Measurements from ENCODE around the gene SLC9A9.

Gene SLC9A9

GRCh38 chr3:143627336-143627735 lies 220.9 kb downstream of the SLC9A9 start:
- Histone ChIP-seq H3K79me2 (ENCODE audit: control insufficient read depth, insufficient read depth, low read length) (no peaks in the 10 kb centered on the region), H3K4me3 (ENCODE audit: low read length) (no peak overlapping the region), H3K36me3 (ENCODE audit: control insufficient read depth, insufficient read depth, low read length) (no peaks in the 10 kb centered on the region), H3K79me1 (ENCODE audit: low read length) (no peaks in the 10 kb centered on the region), H2BK5ac (ENCODE audit: low read length) (no peak overlapping the region), H3K9ac (ENCODE audit: low read length) (no peak overlapping the region), H2BK15ac (replicated peaks; ENCODE audit: low read depth) (no peak overlapping the region), H4K8ac (ENCODE audit: low read depth, low read length) (no peak overlapping the region), H4K5ac (ENCODE audit: low read length) (no peak overlapping the region), H3K27ac (ENCODE audit: low read depth, low read length) (no peak overlapping the region), H3K18ac (ENCODE audit: low read length) (no peak overlapping the region), H3K4ac (ENCODE audit: low read depth, low read length) (no peak overlapping the region), H3K4me1 (ENCODE audit: control insufficient read depth, low read depth, low read length) (no peaks in the 10 kb centered on the region), H3K56ac (ENCODE audit: low read length) (no peak overlapping the region), H2BK120ac (ENCODE audit: low read depth, low read length) (no peak overlapping the region), H3K23ac (ENCODE audit: low read length) (no peak overlapping the region), H3K27me3 (ENCODE audit: insufficient read depth, low read length, poor library complexity) (no peaks in the 10 kb centered on the region), H2AK5ac (ENCODE audit: low read length) (no peak overlapping the region), H3K4me2 (ENCODE audit: low read length) (no peak overlapping the region)
- WGBS (ENCODE audit: extremely low coverage, insufficient coverage, low lambda C conversion rate) = no CpG with 5 or more reads among the region's 5 CpGs
- DNase-seq = no peak

GRCh38 chr3:143619231-143619630 lies 229.0 kb downstream of the SLC9A9 start:
- no peak overlapping the region for H4K8ac ChIP-seq (ENCODE audit: low read depth, low read length)
- no peak overlapping the region for H4K5ac ChIP-seq (ENCODE audit: low read length)
- H3K4ac ChIP-seq (ENCODE audit: low read depth, low read length) = no peak overlapping the region
- H3K4me3 ChIP-seq (ENCODE audit: low read length) = no peak overlapping the region
- no peak overlapping the region for H3K9ac ChIP-seq (ENCODE audit: low read length)
- no peaks in the 10 kb centered on the region for H3K36me3 ChIP-seq (ENCODE audit: control insufficient read depth, insufficient read depth, low read length)
- H3K4me2 ChIP-seq (ENCODE audit: low read length) = no peak overlapping the region
- H3K18ac ChIP-seq (ENCODE audit: low read length) = no peak overlapping the region
- H2BK120ac ChIP-seq (ENCODE audit: low read depth, low read length) = no peak overlapping the region
- WGBS (ENCODE audit: extremely low coverage, insufficient coverage, low lambda C conversion rate) = no CpG with 5 or more reads among the region's 4 CpGs
- no peak overlapping the region for H2AK5ac ChIP-seq (ENCODE audit: low read length)
- H3K79me2 ChIP-seq (ENCODE audit: control insufficient read depth, insufficient read depth, low read length) = no peaks in the 10 kb centered on the region
- H3K27me3 ChIP-seq (ENCODE audit: insufficient read depth, low read length, poor library complexity) = no peaks in the 10 kb centered on the region
- no peak overlapping the region for H3K56ac ChIP-seq (ENCODE audit: low read length)
- no peak overlapping the region for H2BK15ac ChIP-seq (replicated peaks; ENCODE audit: low read depth)
- no peak overlapping the region for H3K27ac ChIP-seq (ENCODE audit: low read depth, low read length)
- no peaks in the 10 kb centered on the region for H3K79me1 ChIP-seq (ENCODE audit: low read length)
- no peak for DNase-seq
- no peak overlapping the region for H3K23ac ChIP-seq (ENCODE audit: low read length)
- no peaks in the 10 kb centered on the region for H3K4me1 ChIP-seq (ENCODE audit: control insufficient read depth, low read depth, low read length)
- no peak overlapping the region for H2BK5ac ChIP-seq (ENCODE audit: low read length)

- H2BK15ac ChIP-seq (replicated peaks; ENCODE audit: low read depth) = no peak overlapping the region
Measured at GRCh38 chr3:143617050-143617449, 231.2 kb downstream of the SLC9A9 start.

GRCh38 chr3:143613226-143613625 lies 235.0 kb downstream of the SLC9A9 start:
- no peak for DNase-seq
- Histone ChIP-seq H2BK5ac (ENCODE audit: low read length) (no peak overlapping the region), H3K4me2 (ENCODE audit: low read length) (no peak overlapping the region), H3K9ac (ENCODE audit: low read length) (no peak overlapping the region), H4K8ac (ENCODE audit: low read depth, low read length) (no peak overlapping the region), H4K5ac (ENCODE audit: low read length) (no peak overlapping the region), H3K18ac (ENCODE audit: low read length) (no peak overlapping the region), H3K79me2 (ENCODE audit: control insufficient read depth, insufficient read depth, low read length) (no peaks in the 10 kb centered on the region), H3K79me1 (ENCODE audit: low read length) (no peaks in the 10 kb centered on the region), H3K56ac (ENCODE audit: low read length) (no peak overlapping the region), H3K4me1 (ENCODE audit: control insufficient read depth, low read depth, low read length) (no peaks in the 10 kb centered on the region), H3K23ac (ENCODE audit: low read length) (no peak overlapping the region), H2BK15ac (replicated peaks; ENCODE audit: low read depth) (no peak overlapping the region), H3K27me3 (ENCODE audit: insufficient read depth, low read length, poor library complexity) (peaks cover 1% of the 10 kb centered on the region), H3K36me3 (ENCODE audit: control insufficient read depth, insufficient read depth, low read length) (no peaks in the 10 kb centered on the region), H2BK120ac (ENCODE audit: low read depth, low read length) (no peak overlapping the region), H3K4ac (ENCODE audit: low read depth, low read length) (no peak overlapping the region), H2AK5ac (ENCODE audit: low read length) (no peak overlapping the region), H3K4me3 (ENCODE audit: low read length) (no peak overlapping the region), H3K27ac (ENCODE audit: low read depth, low read length) (no peak overlapping the region)

More at GRCh38 chr3:143617050-143617449, 231.2 kb downstream of the SLC9A9 start:
- no peaks in the 10 kb centered on the region for H3K27me3 ChIP-seq (ENCODE audit: insufficient read depth, low read length, poor library complexity)
- H3K4me2 ChIP-seq (ENCODE audit: low read length) = no peak overlapping the region
- H3K27ac ChIP-seq (ENCODE audit: low read depth, low read length) = no peak overlapping the region
- no peaks in the 10 kb centered on the region for H3K79me2 ChIP-seq (ENCODE audit: control insufficient read depth, insufficient read depth, low read length)
- no peak overlapping the region for H2BK5ac ChIP-seq (ENCODE audit: low read length)
- H4K5ac ChIP-seq (ENCODE audit: low read length) = no peak overlapping the region
- H2BK120ac ChIP-seq (ENCODE audit: low read depth, low read length) = no peak overlapping the region
- H3K4ac ChIP-seq (ENCODE audit: low read depth, low read length) = no peak overlapping the region
- H3K36me3 ChIP-seq (ENCODE audit: control insufficient read depth, insufficient read depth, low read length) = no peaks in the 10 kb centered on the region
- H3K4me3 ChIP-seq (ENCODE audit: low read length) = no peak overlapping the region
- no peaks in the 10 kb centered on the region for H3K79me1 ChIP-seq (ENCODE audit: low read length)
- H2AK5ac ChIP-seq (ENCODE audit: low read length) = no peak overlapping the region
- H3K56ac ChIP-seq (ENCODE audit: low read length) = no peak overlapping the region
- H3K18ac ChIP-seq (ENCODE audit: low read length) = no peak overlapping the region
- H3K9ac ChIP-seq (ENCODE audit: low read length) = no peak overlapping the region
- H4K8ac ChIP-seq (ENCODE audit: low read depth, low read length) = no peak overlapping the region
- DNase-seq = no peak
- no peaks in the 10 kb centered on the region for H3K4me1 ChIP-seq (ENCODE audit: control insufficient read depth, low read depth, low read length)
- H3K23ac ChIP-seq (ENCODE audit: low read length) = no peak overlapping the region
- no CpG with 5 or more reads among the region's 2 CpGs for WGBS (ENCODE audit: extremely low coverage, insufficient coverage, low lambda C conversion rate)

GRCh38 chr3:143612541-143612940 lies 235.7 kb downstream of the SLC9A9 start:
- H2BK120ac ChIP-seq (ENCODE audit: low read depth, low read length) = no peak overlapping the region

GRCh38 chr3:143608966-143609365 lies 239.3 kb downstream of the SLC9A9 start:
- no peaks in the 10 kb centered on the region for H3K79me2 ChIP-seq (ENCODE audit: control insufficient read depth, insufficient read depth, low read length)
- peaks cover 1% of the 10 kb centered on the region for H3K27me3 ChIP-seq (ENCODE audit: insufficient read depth, low read length, poor library complexity)
- no peaks in the 10 kb centered on the region for H3K36me3 ChIP-seq (ENCODE audit: control insufficient read depth, insufficient read depth, low read length)
- no peak overlapping the region for H3K4ac ChIP-seq (ENCODE audit: low read depth, low read length)
- no peaks in the 10 kb centered on the region for H3K4me1 ChIP-seq (ENCODE audit: control insufficient read depth, low read depth, low read length)
- no peak overlapping the region for H4K5ac ChIP-seq (ENCODE audit: low read length)
- no peaks in the 10 kb centered on the region for H3K79me1 ChIP-seq (ENCODE audit: low read length)
- no CpG with 5 or more reads among the region's 5 CpGs for WGBS (ENCODE audit: extremely low coverage, insufficient coverage, low lambda C conversion rate)
- H3K23ac ChIP-seq (ENCODE audit: low read length) = no peak overlapping the region
- H2BK15ac ChIP-seq (replicated peaks; ENCODE audit: low read depth) = no peak overlapping the region
- H3K4me3 ChIP-seq (ENCODE audit: low read length) = no peak overlapping the region
- H2AK5ac ChIP-seq (ENCODE audit: low read length) = no peak overlapping the region
- H4K8ac ChIP-seq (ENCODE audit: low read depth, low read length) = no peak overlapping the region
- H3K9ac ChIP-seq (ENCODE audit: low read length) = no peak overlapping the region
- H3K4me2 ChIP-seq (ENCODE audit: low read length) = no peak overlapping the region
- H3K56ac ChIP-seq (ENCODE audit: low read length) = no peak overlapping the region
- H2BK120ac ChIP-seq (ENCODE audit: low read depth, low read length) = no peak overlapping the region
- no peak overlapping the region for H3K18ac ChIP-seq (ENCODE audit: low read length)
- no peak overlapping the region for H2BK5ac ChIP-seq (ENCODE audit: low read length)
- no peak overlapping the region for H3K27ac ChIP-seq (ENCODE audit: low read depth, low read length)
- no peak for DNase-seq

More at GRCh38 chr3:143612541-143612940, 235.7 kb downstream of the SLC9A9 start:
- no peaks in the 10 kb centered on the region for H3K36me3 ChIP-seq (ENCODE audit: control insufficient read depth, insufficient read depth, low read length)
- DNase-seq = no peak
- no peak overlapping the region for H3K4me3 ChIP-seq (ENCODE audit: low read length)
- no peak overlapping the region for H3K9ac ChIP-seq (ENCODE audit: low read length)
- no peak overlapping the region for H2BK15ac ChIP-seq (replicated peaks; ENCODE audit: low read depth)
- no peak overlapping the region for H4K8ac ChIP-seq (ENCODE audit: low read depth, low read length)
- H3K27ac ChIP-seq (ENCODE audit: low read depth, low read length) = no peak overlapping the region
- no peak overlapping the region for H3K4ac ChIP-seq (ENCODE audit: low read depth, low read length)
- no peak overlapping the region for H3K4me2 ChIP-seq (ENCODE audit: low read length)
- no peak overlapping the region for H4K5ac ChIP-seq (ENCODE audit: low read length)
- no peak overlapping the region for H3K23ac ChIP-seq (ENCODE audit: low read length)
- no peak overlapping the region for H2AK5ac ChIP-seq (ENCODE audit: low read length)
- H3K79me1 ChIP-seq (ENCODE audit: low read length) = no peaks in the 10 kb centered on the region
- peaks cover 1% of the 10 kb centered on the region for H3K27me3 ChIP-seq (ENCODE audit: insufficient read depth, low read length, poor library complexity)
- H3K79me2 ChIP-seq (ENCODE audit: control insufficient read depth, insufficient read depth, low read length) = no peaks in the 10 kb centered on the region
- H3K4me1 ChIP-seq (ENCODE audit: control insufficient read depth, low read depth, low read length) = no peaks in the 10 kb centered on the region
- H3K18ac ChIP-seq (ENCODE audit: low read length) = no peak overlapping the region
- no peak overlapping the region for H2BK5ac ChIP-seq (ENCODE audit: low read length)
- H3K56ac ChIP-seq (ENCODE audit: low read length) = no peak overlapping the region
- WGBS (ENCODE audit: extremely low coverage, insufficient coverage, low lambda C conversion rate) = no CpG with 5 or more reads among the region's 2 CpGs
